ENCODE measurements around the gene SLCO1B1. TPM values are rescaled to one million over a fixed set of nuclear protein-coding genes. Genes with fewer than 3 reads are reported as not detected.

SLCO1B1 gene
- total and polyA plus RNA-seq, 2 experiments from 2014 or later, result 0.24 to 0.50 TPM

DNA sequence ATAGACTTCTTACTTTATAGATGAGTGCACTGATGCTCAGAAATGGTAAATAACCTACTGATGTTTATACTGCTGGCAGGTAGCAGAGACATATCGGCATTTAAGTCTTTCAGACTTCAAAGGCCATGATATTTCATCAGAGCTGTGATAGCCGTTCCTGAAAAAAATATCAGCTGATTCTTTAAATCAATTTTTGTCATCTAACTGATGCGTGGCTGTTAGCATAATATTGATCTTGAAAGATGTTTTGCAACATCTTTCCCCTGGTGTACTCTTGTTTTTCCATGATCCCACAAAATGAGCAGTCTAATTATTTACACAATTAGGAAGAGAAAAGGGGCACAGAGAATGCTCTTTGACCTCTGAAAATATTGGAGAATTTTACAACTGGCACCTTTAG, 1.6 kb upstream of the SLCO1B1 start:
- H3K9me2 ChIP-seq (ENCODE audit: insufficient read depth), result peaks cover 5% of the 10 kb centered on the region
- H3K4me1 ChIP-seq (ENCODE audit: insufficient read depth), result no peaks in the 10 kb centered on the region
- H2AFZ ChIP-seq, result no peak overlapping the region
- no peaks in the 10 kb centered on the region; the same call in 1 of the 3 replicates for H3K9me3 Mint-ChIP-seq
- H3K27me3 Mint-ChIP-seq (ENCODE audit: insufficient read depth, low read depth, poor library complexity), result no peaks in the 10 kb centered on the region
- no peaks in the 10 kb centered on the region for H3K27me3 ChIP-seq (ENCODE audit: insufficient read depth)
- no peaks in the 10 kb centered on the region for H3K79me2 ChIP-seq (replicated peaks; ENCODE audit: insufficient read depth)
- no peak overlapping the region for H3K4me2 ChIP-seq
- no peak for ATAC-seq
- no peaks in the 10 kb centered on the region for H3K36me3 Mint-ChIP-seq (ENCODE audit: low read depth)
- no peak overlapping the region for H3K27ac ChIP-seq (ENCODE audit: low read depth)
- TF ChIP-seq, protein P1, sequence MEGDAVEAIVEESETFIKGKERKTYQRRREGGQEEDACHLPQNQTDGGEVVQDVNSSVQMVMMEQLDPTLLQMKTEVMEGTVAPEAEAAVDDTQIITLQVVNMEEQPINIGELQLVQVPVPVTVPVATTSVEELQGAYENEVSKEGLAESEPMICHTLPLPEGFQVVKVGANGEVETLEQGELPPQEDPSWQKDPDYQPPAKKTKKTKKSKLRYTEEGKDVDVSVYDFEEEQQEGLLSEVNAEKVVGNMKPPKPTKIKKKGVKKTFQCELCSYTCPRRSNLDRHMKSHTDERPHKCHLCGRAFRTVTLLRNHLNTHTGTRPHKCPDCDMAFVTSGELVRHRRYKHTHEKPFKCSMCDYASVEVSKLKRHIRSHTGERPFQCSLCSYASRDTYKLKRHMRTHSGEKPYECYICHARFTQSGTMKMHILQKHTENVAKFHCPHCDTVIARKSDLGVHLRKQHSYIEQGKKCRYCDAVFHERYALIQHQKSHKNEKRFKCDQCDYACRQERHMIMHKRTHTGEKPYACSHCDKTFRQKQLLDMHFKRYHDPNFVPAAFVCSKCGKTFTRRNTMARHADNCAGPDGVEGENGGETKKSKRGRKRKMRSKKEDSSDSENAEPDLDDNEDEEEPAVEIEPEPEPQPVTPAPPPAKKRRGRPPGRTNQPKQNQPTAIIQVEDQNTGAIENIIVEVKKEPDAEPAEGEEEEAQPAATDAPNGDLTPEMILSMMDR (conservative IDR thresholded peaks at IDR 0.05; ENCODE audit: low read depth in 2 of 2), result no peak
- TF ChIP-seq, protein P2, sequence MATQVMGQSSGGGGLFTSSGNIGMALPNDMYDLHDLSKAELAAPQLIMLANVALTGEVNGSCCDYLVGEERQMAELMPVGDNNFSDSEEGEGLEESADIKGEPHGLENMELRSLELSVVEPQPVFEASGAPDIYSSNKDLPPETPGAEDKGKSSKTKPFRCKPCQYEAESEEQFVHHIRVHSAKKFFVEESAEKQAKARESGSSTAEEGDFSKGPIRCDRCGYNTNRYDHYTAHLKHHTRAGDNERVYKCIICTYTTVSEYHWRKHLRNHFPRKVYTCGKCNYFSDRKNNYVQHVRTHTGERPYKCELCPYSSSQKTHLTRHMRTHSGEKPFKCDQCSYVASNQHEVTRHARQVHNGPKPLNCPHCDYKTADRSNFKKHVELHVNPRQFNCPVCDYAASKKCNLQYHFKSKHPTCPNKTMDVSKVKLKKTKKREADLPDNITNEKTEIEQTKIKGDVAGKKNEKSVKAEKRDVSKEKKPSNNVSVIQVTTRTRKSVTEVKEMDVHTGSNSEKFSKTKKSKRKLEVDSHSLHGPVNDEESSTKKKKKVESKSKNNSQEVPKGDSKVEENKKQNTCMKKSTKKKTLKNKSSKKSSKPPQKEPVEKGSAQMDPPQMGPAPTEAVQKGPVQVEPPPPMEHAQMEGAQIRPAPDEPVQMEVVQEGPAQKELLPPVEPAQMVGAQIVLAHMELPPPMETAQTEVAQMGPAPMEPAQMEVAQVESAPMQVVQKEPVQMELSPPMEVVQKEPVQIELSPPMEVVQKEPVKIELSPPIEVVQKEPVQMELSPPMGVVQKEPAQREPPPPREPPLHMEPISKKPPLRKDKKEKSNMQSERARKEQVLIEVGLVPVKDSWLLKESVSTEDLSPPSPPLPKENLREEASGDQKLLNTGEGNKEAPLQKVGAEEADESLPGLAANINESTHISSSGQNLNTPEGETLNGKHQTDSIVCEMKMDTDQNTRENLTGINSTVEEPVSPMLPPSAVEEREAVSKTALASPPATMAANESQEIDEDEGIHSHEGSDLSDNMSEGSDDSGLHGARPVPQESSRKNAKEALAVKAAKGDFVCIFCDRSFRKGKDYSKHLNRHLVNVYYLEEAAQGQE (IDR thresholded peaks at IDR 0.05; ENCODE audit: unreplicated experiment), result no peak
- TF ChIP-seq NANOG (IDR thresholded peaks at IDR 0.05; ENCODE audit: borderline replicate concordance) (no peak), ZNF114 (CRISPR knock-in tag; IDR thresholded peaks at IDR 0.05) (no peak), ZNF331 (CRISPR knock-in tag; IDR thresholded peaks at IDR 0.05; ENCODE audit: low read depth) (no peak), CREB1 (CRISPR knock-in tag; IDR thresholded peaks at IDR 0.05; ENCODE audit: low read depth) (no peak), STAT1 (IDR thresholded peaks at IDR 0.05; ENCODE audit: unreplicated experiment) (no peak), EZH2phosphoT487 (IDR thresholded peaks at IDR 0.05; ENCODE audit: unreplicated experiment) (no peak), EZH2 (IDR thresholded peaks at IDR 0.05; ENCODE audit: low read depth, unreplicated experiment) (no peak), POLR2AphosphoS5 (IDR thresholded peaks at IDR 0.05; ENCODE audit: low read depth) (no peak), JUNB (IDR thresholded peaks at IDR 0.05; ENCODE audit: unreplicated experiment) (no peak)
- TF ChIP-seq, protein P3, sequence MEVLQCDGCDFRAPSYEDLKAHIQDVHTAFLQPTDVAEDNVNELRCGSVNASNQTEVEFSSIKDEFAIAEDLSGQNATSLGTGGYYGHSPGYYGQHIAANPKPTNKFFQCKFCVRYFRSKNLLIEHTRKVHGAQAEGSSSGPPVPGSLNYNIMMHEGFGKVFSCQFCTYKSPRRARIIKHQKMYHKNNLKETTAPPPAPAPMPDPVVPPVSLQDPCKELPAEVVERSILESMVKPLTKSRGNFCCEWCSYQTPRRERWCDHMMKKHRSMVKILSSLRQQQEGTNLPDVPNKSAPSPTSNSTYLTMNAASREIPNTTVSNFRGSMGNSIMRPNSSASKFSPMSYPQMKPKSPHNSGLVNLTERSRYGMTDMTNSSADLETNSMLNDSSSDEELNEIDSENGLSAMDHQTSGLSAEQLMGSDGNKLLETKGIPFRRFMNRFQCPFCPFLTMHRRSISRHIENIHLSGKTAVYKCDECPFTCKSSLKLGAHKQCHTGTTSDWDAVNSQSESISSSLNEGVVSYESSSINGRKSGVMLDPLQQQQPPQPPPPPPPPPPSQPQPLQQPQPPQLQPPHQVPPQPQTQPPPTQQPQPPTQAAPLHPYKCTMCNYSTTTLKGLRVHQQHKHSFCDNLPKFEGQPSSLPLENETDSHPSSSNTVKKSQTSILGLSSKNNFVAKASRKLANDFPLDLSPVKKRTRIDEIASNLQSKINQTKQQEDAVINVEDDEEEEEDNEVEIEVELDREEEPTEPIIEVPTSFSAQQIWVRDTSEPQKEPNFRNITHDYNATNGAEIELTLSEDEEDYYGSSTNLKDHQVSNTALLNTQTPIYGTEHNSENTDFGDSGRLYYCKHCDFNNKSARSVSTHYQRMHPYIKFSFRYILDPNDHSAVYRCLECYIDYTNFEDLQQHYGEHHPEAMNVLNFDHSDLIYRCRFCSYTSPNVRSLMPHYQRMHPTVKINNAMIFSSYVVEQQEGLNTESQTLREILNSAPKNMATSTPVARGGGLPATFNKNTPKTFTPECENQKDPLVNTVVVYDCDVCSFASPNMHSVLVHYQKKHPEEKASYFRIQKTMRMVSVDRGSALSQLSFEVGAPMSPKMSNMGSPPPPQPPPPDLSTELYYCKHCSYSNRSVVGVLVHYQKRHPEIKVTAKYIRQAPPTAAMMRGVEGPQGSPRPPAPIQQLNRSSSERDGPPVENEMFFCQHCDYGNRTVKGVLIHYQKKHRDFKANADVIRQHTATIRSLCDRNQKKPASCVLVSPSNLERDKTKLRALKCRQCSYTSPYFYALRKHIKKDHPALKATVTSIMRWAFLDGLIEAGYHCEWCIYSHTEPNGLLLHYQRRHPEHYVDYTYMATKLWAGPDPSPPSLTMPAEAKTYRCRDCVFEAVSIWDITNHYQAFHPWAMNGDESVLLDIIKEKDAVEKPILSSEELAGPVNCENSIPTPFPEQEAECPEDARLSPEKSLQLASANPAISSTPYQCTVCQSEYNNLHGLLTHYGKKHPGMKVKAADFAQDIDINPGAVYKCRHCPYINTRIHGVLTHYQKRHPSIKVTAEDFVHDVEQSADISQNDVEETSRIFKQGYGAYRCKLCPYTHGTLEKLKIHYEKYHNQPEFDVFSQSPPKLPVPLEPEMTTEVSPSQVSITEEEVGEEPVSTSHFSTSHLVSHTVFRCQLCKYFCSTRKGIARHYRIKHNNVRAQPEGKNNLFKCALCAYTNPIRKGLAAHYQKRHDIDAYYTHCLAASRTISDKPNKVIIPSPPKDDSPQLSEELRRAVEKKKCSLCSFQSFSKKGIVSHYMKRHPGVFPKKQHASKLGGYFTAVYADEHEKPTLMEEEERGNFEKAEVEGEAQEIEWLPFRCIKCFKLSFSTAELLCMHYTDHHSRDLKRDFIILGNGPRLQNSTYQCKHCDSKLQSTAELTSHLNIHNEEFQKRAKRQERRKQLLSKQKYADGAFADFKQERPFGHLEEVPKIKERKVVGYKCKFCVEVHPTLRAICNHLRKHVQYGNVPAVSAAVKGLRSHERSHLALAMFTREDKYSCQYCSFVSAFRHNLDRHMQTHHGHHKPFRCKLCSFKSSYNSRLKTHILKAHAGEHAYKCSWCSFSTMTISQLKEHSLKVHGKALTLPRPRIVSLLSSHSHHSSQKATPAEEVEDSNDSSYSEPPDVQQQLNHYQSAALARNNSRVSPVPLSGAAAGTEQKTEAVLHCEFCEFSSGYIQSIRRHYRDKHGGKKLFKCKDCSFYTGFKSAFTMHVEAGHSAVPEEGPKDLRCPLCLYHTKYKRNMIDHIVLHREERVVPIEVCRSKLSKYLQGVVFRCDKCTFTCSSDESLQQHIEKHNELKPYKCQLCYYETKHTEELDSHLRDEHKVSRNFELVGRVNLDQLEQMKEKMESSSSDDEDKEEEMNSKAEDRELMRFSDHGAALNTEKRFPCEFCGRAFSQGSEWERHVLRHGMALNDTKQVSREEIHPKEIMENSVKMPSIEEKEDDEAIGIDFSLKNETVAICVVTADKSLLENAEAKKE (CRISPR knock-in tag; IDR thresholded peaks at IDR 0.05), result no peak
- TF ChIP-seq, protein P4, sequence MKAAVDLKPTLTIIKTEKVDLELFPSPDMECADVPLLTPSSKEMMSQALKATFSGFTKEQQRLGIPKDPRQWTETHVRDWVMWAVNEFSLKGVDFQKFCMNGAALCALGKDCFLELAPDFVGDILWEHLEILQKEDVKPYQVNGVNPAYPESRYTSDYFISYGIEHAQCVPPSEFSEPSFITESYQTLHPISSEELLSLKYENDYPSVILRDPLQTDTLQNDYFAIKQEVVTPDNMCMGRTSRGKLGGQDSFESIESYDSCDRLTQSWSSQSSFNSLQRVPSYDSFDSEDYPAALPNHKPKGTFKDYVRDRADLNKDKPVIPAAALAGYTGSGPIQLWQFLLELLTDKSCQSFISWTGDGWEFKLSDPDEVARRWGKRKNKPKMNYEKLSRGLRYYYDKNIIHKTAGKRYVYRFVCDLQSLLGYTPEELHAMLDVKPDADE (IDR thresholded peaks at IDR 0.05), result no peak
- H3K27ac Mint-ChIP-seq, result no peak overlapping the region
- H3F3A ChIP-seq (replicated peaks; ENCODE audit: low read depth), result no peaks in the 10 kb centered on the region
- H4K20me1 ChIP-seq (replicated peaks; ENCODE audit: insufficient read depth), result no peaks in the 10 kb centered on the region
- no peaks in the 10 kb centered on the region for H3K4me1 Mint-ChIP-seq
- H3K4me3 ChIP-seq, result no peak overlapping the region
- no peak for DNase-seq (ENCODE audit: low spot score)
- no peaks in the 10 kb centered on the region for H3K36me3 ChIP-seq (ENCODE audit: insufficient read depth)
- no peak overlapping the region for H3K4me3 Mint-ChIP-seq

All from GM23338 (cell line).